HEK293T (cell line): Measurements from ENCODE around the gene AFF1.

Experiments used
- ARNT ChIP-seq: fragments of 450-650 bp; IDR thresholded peaks from 2 replicates; pipeline ENCODE4 v1.6.1; 2017; ENCODE audit warnings: mild to moderate bottlenecking
- BHLHE40 ChIP-seq: fragments of 450-650 bp; IDR thresholded peaks from 2 replicates; pipeline ENCODE4 v1.6.1; 2016; ENCODE audit warnings: mild to moderate bottlenecking, moderate library complexity, borderline replicate concordance
- FOXA1 ChIP-seq: fragments of 450-650 bp; IDR thresholded peaks from 2 replicates; pipeline ENCODE4 v1.6.1; 2016; ENCODE audit warnings: mild to moderate bottlenecking
- FOXM1 ChIP-seq: fragments of 450-650 bp; IDR thresholded peaks from 2 replicates; pipeline ENCODE4 v1.6.1; 2017; ENCODE audit warnings: mild to moderate bottlenecking, borderline replicate concordance
- HDGF ChIP-seq: fragments of 450-650 bp; IDR thresholded peaks from 2 replicates; pipeline ENCODE4 v1.6.1; 2017; ENCODE audit warnings: antibody characterized with exemption, borderline replicate concordance
- SP1 ChIP-seq: fragments of 450-650 bp; IDR thresholded peaks from 2 replicates; pipeline ENCODE4 v1.6.1; 2017
- SUZ12 ChIP-seq: fragments of 450-650 bp; IDR thresholded peaks from 2 replicates; pipeline ENCODE4 v1.6.1; 2016; ENCODE audit warnings: mild to moderate bottlenecking
- TF ChIP-seq, protein P1 (sequence below): fragments of 450-650 bp; IDR thresholded peaks from 2 replicates; pipeline ENCODE4 v1.6.1; 2016

DNA sequence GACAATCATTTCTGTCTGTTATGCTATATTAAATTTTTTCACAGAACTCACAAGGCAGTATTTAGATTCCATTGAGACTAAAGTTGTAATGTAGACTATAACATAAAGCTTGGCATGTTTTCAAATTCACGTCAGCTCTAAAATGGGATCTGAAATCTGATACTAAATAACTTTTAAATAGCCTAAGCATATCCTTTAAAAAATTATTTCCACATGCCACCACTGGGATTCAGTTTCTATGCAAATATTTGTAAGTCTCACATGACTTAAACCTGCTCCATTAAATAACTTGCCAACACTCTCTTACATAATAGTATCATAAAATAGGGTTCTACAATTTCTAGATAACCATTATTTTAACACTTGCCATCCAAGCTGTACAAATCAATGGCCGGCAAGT lies 253.2 kb downstream of the AFF1 start:
- TF ChIP-seq FOXM1: no peak
- no peak for TF ChIP-seq BHLHE40
- TF ChIP-seq, protein P1, sequence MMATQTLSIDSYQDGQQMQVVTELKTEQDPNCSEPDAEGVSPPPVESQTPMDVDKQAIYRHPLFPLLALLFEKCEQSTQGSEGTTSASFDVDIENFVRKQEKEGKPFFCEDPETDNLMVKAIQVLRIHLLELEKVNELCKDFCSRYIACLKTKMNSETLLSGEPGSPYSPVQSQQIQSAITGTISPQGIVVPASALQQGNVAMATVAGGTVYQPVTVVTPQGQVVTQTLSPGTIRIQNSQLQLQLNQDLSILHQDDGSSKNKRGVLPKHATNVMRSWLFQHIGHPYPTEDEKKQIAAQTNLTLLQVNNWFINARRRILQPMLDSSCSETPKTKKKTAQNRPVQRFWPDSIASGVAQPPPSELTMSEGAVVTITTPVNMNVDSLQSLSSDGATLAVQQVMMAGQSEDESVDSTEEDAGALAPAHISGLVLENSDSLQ: no peak
- TF ChIP-seq HDGF: no peak
- TF ChIP-seq ARNT: no peak
- TF ChIP-seq SP1: no peak
- no peak for TF ChIP-seq SUZ12
- no peak for TF ChIP-seq FOXA1
